ENCODE results near the gene OSTN.

DNA sequence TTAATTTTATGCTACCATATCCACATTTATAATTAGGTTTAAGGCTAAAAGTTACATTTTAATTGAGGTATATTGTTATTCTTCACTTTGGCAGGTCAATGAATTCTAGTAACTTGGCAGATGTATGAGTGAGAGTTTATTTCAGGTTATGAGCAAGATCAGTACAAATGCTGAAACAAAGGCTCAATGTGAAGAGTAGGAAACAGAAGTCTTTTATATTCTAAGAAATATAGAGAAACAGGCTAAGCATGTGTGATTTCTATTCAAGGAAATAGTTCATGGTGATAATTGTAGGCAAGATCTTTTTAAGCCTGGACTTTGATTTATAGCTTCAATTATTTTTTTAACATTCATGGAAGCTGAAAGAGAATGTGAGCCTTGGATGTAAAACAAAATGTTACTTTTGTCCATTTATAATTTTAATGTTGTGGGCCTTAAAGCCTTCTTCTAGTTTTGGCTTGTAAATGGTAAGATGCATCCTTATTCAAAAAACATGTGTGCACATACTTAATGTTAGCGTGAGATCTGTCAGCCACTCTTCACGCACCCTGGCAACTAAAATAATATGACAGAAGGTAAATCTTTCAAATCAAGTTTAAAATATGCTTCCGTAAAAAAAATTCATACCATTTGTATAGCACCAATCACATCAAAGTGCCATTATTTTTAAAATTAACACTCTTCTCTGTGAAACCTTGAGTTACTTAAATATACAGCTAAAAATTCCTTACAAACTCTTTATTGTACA, 22.8 kb upstream of the OSTN start:
- TF ChIP-seq POLR2A (IDR thresholded peaks at IDR 0.05; ENCODE audit: low read length) (no peak), GATA1 (IDR thresholded peaks at IDR 0.05; ENCODE audit: low read depth, low read length) (no peak)
